Urinary bladder (tissue), 4 donors: Measurements from ENCODE around the gene SPATA32. TPM values are rescaled to one million over a fixed set of nuclear protein-coding genes. Genes with fewer than 3 reads are reported as not detected.

ENCODE experiments used
- DNase-seq: peaks from one replicate; pipeline ENCODE4 v3.0.0-alpha.2; 2015; ENCODE audit errors: extremely low spot score
- H3K27ac ChIP-seq: one replicate; pipeline ENCODE4 v1.5.1; 2013; ENCODE audit warnings: low read depth, mild to moderate bottlenecking, moderate library complexity
- H3K36me3 ChIP-seq: one replicate; pipeline ENCODE4 v1.6.1; 2013; ENCODE audit warnings: mild to moderate bottlenecking, moderate library complexity; ENCODE audit not compliant: insufficient read depth
- H3K4me1 ChIP-seq: one replicate; pipeline ENCODE4 v1.6.1; 2013; ENCODE audit warnings: mild to moderate bottlenecking, moderate library complexity; ENCODE audit not compliant: insufficient read depth
- H3K4me3 ChIP-seq: one replicate; pipeline ENCODE4 v1.5.1; 2013; ENCODE audit warnings: low read depth, low read length
- WGBS: extraction: QIAGEN DNeasy Blood & Tissue Kit; methylation state at CpG from one replicate; pipeline ENCODE4 v1.1.7; 2013; 5-methylcytosine and 5-hydroxymethylcytosine counted together
- polyA plus RNA-seq: library from polyadenylated mRNA; stranded (reverse); fragments of 200-250 nt; gene quantifications from one replicate; pipeline ENCODE4 v1.2.3, GENCODE V29; 2013
- total RNA-seq: library from RNA; depleted of rRNA; stranded (reverse); fragments of >200 nt; gene quantifications from one replicate; pipeline ENCODE4 v1.2.3, GENCODE V29; 2014
- donor health status: healthy with polysubstance abuse.
- donor health status: healthy.

The SPATA32 gene
- total and polyA plus RNA-seq, 2 donors, result not detected

DNA sequence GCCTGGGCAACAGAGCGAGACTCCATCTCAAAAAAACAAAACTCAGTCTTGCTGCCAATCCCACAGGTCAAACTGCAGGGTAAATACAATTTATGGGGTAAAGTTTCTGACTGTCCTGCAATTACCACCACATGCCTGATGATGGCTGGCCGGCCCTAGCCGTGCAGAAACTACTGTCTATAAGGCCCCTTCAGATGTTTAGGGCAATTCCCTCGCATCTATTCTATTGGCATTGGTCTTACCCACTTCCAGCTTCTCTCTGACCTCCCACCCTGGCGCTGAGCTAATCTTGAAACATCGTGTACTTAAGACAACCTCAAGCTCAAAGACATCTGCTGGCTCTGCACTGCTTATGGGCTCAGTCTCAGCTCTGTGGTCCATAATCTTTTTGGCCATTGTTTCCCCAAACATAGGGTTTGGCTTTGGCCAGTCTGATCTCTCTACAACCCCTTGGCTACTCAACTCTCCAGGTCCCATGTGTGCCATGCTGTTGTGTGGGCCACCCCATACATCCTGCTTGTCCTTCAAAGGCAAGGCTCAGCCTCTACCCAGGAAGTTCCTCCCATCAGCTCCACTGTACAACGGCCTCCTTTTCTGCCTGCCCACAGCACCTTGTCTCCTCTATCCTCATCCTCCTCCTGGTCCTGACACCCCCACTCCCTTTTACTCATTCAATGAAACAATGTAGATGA is 38.3 kb upstream of the SPATA32 start:
- no peak for DNase-seq
- no peak overlapping the region for H3K27ac ChIP-seq
- 83% methylated on average over 7 of the region's 7 CpGs for WGBS
- H3K4me3 ChIP-seq, result no peak overlapping the region
- H3K36me3 ChIP-seq, result no peaks in the 10 kb centered on the region
- H3K4me1 ChIP-seq, result peaks cover 2% of the 10 kb centered on the region

DNA sequence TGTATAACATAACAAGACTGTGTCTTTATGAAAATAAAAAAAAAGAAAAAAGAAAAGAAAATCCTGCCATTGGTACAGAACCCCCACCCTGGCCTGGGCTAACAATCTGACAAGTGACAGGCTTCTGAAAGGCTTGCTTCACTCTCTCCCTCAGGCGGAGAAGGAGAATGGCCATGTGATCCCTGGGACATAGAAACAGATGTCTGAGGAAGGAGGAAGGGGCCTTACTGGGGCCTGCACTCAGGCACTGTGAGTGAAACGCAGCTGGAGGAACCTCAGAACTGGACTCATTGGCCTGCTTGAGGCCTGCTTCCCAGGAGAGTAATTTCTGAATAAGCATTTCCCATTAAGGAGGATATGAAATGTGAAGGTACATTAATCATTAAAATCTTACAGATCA is 37.5 kb upstream of the SPATA32 start:
- H3K4me1 ChIP-seq, result peaks cover 2% of the 10 kb centered on the region
- H3K4me3 ChIP-seq, result no peak overlapping the region
- DNase-seq, result no peak
- no peak overlapping the region for H3K27ac ChIP-seq
- no peaks in the 10 kb centered on the region for H3K36me3 ChIP-seq
- 70% methylated on average over 2 of the region's 2 CpGs for WGBS

DNA sequence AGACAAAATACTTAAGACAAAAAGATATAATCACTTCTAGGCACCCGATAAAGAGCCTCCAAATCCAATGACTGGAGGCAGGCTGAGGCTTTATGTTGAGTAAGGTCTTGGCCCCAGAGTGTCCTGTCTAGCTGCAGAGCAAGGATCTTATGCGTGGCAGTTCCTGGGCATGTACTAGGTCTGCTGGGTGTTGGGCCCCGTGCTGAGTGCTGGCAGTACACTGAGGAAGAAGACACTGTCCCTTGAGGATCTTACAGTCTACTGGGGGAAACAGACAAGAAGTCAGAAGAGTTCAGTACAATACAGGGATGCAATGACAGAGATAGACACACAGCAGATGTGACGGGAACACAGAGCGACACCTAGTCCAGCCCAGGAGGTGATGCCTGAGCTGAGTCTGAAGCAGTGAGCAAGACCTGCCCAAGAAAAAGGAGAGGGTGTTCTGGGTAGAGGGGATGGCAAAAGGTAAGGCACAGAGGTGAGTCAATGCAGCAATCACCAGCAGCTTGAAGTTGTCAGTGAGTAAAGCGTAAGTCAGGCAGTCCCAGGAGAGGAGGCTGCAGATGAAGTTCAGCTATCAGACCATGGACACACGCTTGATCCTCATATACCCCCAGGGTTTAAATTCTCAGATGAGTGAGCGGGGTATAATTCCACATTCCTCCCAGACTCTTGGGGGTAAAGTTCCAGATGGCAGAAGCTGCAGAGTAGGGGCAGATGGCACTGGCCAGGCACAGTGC is 36.8 kb upstream of the SPATA32 start:
- no peaks in the 10 kb centered on the region for H3K36me3 ChIP-seq
- DNase-seq, result no peak
- H3K27ac ChIP-seq, result no peak overlapping the region
- 77% methylated on average over 8 of the region's 8 CpGs for WGBS
- H3K4me1 ChIP-seq, result peaks cover 2% of the 10 kb centered on the region
- H3K4me3 ChIP-seq, result no peak overlapping the region

DNA sequence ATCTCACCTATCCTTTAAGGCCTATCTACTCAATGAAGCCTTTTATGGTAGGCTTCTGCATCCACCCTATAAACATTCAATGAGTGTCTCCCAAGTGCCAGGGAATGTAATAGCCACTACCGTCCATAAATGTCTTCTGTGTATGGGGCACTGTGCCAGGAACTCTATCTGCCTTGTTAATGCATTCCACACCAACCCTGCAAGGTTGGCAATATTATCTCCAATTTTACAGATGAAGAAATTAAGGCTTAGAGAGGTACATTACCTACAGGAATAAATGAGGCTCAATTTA is 34.9 kb upstream of the SPATA32 start:
- H3K27ac ChIP-seq, result no peak overlapping the region
- 26% methylated on average over 1 of the region's 1 CpG for WGBS
- H3K4me3 ChIP-seq, result no peak overlapping the region
- peaks cover 7% of the 10 kb centered on the region for H3K4me1 ChIP-seq
- DNase-seq, result no peak
- H3K36me3 ChIP-seq, result no peaks in the 10 kb centered on the region

DNA sequence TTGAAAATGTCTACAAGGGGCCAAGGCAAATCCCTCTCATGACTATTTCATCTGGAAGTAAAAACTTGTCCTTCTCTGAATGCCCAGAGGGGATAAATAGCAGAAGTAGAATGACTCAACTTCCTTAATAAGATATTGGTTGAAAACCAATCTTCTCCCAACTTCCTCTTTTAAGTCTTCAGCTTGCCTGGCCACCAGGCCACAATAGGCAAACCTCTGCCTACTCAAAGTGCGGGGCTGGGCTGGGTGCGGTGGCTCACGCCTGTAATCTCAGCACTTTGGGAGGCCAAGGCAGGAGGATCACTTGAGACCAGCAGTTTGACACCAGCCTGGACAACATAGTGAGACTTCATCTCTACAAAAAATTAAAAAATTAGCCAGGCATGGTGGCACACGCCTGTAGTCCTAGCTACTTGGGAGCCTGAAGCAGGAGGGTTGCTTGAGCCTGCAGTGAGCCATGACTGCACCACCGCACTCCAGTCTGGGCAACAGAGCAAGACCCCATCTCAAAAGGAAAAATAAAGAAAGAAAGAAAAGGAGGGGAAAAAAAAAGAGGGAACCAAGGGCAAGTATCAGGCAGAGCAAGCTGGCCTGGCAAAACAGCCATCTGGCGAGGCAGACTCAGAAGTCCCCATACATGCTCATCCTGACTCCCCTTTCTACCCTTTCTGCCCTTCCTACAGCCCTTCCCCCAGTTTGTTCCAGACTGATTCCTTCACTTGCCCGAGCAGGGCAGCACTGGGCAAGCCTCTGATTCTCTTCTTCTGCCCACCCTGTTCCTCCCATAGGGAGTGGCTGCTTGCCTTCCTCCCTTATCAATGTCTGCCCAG is 34.3 kb upstream of the SPATA32 start:
- H3K4me1 ChIP-seq, result peaks cover 7% of the 10 kb centered on the region
- 82% methylated on average over 7 of the region's 7 CpGs for WGBS
- DNase-seq, result no peak
- H3K27ac ChIP-seq, result no peak overlapping the region
- H3K36me3 ChIP-seq, result no peaks in the 10 kb centered on the region
- H3K4me3 ChIP-seq, result no peak overlapping the region

DNA sequence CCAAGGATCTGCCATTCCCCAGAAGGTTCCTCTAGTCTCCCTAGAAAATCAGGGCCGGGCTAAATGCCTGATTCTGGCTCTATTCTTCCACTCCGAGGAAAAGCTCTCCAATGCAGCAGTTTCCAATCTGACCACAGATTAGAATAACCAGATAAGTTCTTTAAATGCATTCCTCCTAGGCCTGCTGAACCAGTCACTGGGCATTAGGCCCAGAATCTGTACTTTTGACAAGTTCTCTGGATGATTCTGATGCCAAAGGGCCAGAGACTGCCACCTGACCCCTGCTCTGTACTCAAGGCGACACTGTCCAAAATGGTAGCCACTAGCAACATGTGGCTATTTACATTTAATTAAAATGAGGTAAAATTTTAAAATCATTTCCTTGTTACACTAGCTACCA is 32.6 kb upstream of the SPATA32 start:
- H3K4me1 ChIP-seq, result peaks cover 7% of the 10 kb centered on the region
- no peak overlapping the region for H3K4me3 ChIP-seq
- no peak for DNase-seq
- WGBS, result 22% methylated on average over 3 of the region's 3 CpGs
- H3K27ac ChIP-seq, result peak overlapping the region; percentile 12
- no peaks in the 10 kb centered on the region for H3K36me3 ChIP-seq

DNA sequence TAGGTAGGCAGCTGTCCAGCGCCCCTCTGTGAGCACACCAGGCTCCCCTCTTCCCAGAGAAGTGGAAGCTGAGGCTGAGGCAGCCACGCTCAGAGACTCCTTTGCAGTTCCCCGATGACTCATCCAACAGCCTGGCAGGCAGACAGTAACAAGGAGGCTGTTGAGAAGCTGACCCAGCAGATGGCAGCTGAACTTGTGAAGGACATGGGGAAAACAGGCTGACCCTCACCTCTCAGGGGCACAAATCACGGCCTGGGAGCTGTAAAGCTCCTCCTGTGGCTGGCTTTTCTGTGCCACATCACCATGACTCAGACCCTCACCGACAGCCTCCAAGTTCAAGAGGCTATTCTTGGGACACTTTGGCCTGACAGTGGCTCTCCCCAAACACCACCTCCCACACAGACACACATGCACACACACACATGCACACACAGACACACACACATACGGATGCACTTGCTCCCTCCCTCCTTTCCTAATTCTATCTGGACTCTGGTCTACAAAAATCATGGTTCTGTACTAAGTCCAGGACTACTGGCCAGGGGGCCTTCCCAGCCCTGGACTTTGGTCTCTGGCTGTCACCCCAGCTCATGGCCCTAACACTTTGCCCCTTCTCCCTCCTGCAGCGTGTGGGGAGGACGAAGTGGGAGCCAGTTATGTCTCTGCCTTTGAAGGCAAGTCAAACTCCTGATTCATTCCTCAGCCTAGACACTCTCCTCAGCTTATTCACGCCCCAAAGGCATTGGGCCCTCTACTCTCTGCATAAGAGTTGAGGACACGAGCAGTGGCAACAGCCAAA is 31.7 kb upstream of the SPATA32 start:
- DNase-seq, result no peak
- Histone ChIP-seq H3K27ac (no peak overlapping the region), H3K4me3 (no peak overlapping the region), H3K36me3 (no peaks in the 10 kb centered on the region), H3K4me1 (peaks cover 7% of the 10 kb centered on the region)
- WGBS, result 31% methylated on average over 10 of the region's 10 CpGs

DNA sequence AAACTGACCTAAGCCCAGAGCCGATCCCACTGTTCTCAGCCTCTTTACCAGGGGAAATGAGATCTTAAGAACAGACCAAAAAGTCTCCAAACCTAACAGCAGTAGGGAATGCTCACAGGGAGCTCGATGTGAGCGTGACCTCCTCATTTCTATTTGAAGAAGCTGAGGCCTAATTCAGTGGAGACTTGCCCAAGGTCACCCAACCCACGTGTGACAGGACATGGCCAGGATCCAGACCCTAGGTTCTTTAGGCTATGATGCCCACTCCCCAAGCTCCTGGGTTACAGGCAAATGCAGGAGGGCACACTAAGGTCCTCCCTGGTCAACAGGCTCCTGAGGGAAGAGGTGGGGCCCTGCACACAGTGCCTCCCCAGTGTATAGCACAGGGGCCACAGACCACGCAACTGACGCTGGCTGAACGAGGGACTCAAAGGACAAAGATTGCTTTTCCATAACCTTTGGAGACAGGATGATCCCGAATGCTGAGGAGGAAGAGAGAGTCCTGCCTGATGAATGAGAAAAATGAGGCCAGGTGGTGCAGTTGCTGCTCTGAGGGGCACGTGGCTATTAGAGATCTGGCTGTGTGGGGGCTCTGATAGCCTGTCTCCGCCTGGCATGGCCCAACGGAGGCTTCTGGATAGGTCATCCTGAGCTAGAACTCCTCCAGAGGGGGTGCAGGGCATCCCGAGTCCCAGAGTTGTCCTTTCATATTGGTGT is 31.0 kb upstream of the SPATA32 start:
- H3K4me3 ChIP-seq, result no peak overlapping the region
- H3K27ac ChIP-seq, result no peak overlapping the region
- WGBS, result 69% methylated on average over 12 of the region's 12 CpGs
- H3K36me3 ChIP-seq, result no peaks in the 10 kb centered on the region
- DNase-seq, result no peak
- H3K4me1 ChIP-seq, result peaks cover 7% of the 10 kb centered on the region

DNA sequence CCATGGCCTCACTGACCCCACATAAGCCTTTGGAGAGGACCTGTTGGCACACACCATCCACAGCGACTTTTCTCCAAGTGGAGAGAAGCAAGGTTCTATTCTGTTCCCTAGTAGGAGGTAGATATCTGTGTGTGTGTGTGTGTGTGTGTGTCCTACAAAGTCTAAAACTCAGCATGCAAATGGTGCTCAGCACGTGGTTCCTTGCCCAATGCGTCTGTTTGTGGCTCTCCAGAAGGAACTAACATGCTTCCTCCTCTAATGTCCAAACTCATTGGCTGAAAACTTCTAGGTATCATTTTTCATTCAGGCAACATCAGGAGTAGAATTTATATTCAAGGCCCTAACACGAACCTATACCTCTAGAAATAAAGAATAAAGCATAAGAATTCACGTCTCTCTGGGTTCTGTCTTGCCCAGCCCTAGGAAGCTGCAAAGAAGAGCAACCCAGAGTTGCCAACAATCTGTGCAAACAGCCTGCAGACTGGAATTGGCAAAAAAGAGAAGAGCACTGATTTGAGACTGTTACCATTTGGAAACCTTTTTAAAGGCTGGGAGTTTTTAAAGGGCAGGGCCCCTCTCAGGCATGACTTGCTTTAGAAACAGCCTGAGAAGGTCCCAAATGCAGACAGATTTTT is 29.4 kb upstream of the SPATA32 start:
- peaks cover 4% of the 10 kb centered on the region for H3K4me1 ChIP-seq
- no peak for DNase-seq
- H3K36me3 ChIP-seq, result no peaks in the 10 kb centered on the region
- WGBS, result 52% methylated on average over 5 of the region's 5 CpGs
- H3K27ac ChIP-seq, result no peak overlapping the region
- no peak overlapping the region for H3K4me3 ChIP-seq

DNA sequence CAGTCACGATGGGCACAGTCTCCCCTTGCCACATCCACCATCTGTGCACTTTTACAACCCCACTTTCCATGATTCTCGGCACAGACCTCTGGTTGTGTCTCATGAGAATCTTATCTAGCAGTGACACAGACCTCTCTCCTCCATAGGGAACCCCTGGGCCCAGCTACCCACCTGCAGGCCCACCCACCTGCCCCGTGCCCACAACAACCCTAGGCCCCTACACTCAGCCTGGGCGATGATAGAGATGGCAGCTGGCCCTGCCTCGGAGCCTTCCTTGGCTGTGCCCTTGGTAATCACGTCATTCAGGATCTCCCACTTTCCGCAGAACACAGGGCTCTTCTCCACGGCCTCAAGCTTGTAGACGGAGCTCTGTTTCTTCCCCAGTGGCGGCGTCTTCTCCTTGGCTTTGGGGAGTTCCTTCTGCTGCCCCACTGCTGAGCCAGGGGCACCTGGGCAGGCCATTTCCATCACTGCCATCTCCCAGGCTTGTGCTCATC is 28.4 kb upstream of the SPATA32 start:
- no peak overlapping the region for H3K27ac ChIP-seq

DNA sequence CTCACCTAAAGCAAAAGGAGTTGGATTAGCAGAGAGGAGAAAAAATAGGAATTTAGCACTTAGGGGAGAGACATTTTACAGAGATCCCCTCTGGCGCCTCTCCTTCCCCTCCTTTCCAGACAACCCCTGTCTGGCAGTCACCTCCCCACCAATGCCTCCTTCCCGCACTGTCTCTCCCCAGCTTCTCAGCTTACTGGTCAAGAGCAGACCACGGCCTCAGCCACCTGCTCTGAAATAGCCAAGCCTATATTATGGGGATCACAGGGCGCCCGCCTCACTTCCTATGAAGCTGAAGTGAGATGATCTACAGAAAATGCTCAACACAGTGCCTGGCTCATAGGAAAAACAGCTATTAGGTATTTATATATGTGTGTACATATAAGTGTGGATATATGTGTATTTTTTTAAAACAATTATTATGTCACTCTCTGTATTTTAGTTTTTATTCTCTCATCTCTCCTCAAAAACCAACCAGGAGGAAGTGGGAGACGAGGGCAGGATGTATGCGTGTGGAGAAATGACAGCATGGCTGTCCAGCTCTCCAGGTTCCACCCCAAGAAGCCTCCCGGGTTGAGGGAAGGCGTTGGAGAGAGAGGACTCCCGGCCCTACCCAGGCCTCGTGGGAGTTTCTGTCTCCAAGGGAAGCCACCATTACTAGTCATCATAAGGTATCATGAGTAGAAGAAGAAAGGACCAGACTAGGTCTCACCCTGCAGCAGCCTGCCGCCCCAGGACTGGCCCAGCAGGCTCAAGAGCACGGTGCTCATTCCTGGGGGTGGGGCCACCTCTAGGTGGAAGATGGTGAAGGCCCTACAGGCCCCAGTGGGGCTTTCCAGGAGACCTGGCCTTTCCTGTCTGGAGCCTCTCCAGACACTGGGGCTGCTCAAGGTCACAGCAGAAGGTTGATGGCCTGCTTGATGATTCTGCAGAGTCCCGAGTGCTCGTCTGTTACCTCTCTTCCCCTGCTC is 27.7 kb upstream of the SPATA32 start:
- Histone ChIP-seq H3K4me1 (peaks cover 4% of the 10 kb centered on the region), H3K27ac (no peak overlapping the region), H3K4me3 (no peak overlapping the region), H3K36me3 (no peaks in the 10 kb centered on the region)
- no peak for DNase-seq
- WGBS, result 78% methylated on average over 15 of the region's 15 CpGs

More for the DNA sequence above, 28.4 kb upstream of the SPATA32 start:
- DNase-seq, result no peak
- H3K36me3 ChIP-seq, result no peaks in the 10 kb centered on the region
- peaks cover 4% of the 10 kb centered on the region for H3K4me1 ChIP-seq
- WGBS, result 92% methylated on average over 11 of the region's 11 CpGs
- H3K4me3 ChIP-seq, result no peak overlapping the region
